MCF 10A (cell line): ENCODE results near the gene GIMAP7. TPM values are rescaled to one million over a fixed set of nuclear protein-coding genes. Genes with fewer than 3 reads are reported as not detected.

Experiments used
- BruUV-seq: library from RNA; stranded (reverse); fragments of 400-500 nt; replicated peaks from 2 replicates; lab custom pipeline; 2021; lab: Mats Ljungman, UMichigan
- CTCF ChIA-PET: fragments of 300-600 bp; sonication (Branson Sonifier 250); formaldehyde crosslinking; extraction: SDS; loops from one replicate; lab custom pipeline; 2021; ENCODE audit warnings: antibody characterized with exemption, inconsistent platforms; lab: Yijun Ruan, JAX
- POLR2A ChIA-PET: fragments of 300-600, 350-650 bp; sonication (Branson Sonifier 250); formaldehyde crosslinking; extraction: SDS; loops from one replicate; lab custom pipeline; 2020; ENCODE audit warnings: antibody characterized with exemption, inconsistent platforms; lab: Yijun Ruan, JAX
- DNase-seq: peaks from one replicate; pipeline ENCODE4 v3.0.0-alpha.2; 2018; ENCODE audit not compliant: unreplicated experiment
- H3K27ac Mint-ChIP-seq: one replicate; pipeline ENCODE4 v1.8.0; 2022; ENCODE audit warnings: mild to moderate bottlenecking, low read depth, mixed read lengths; ENCODE audit not compliant: unreplicated experiment
- H3K27me3 Mint-ChIP-seq: one replicate; pipeline ENCODE4 v1.8.0; 2022; ENCODE audit warnings: mixed read lengths; ENCODE audit not compliant: insufficient read depth, unreplicated experiment
- H3K36me3 Mint-ChIP-seq: one replicate; pipeline ENCODE4 v1.8.0; 2022; ENCODE audit warnings: mild to moderate bottlenecking, moderate library complexity, mixed read lengths; ENCODE audit not compliant: insufficient read depth, unreplicated experiment
- H3K4me1 Mint-ChIP-seq: one replicate; pipeline ENCODE4 v1.8.0; 2022; ENCODE audit warnings: mixed read lengths; ENCODE audit not compliant: insufficient read depth, unreplicated experiment
- H3K4me3 Mint-ChIP-seq: one replicate; pipeline ENCODE4 v1.8.0; 2022; ENCODE audit warnings: mild to moderate bottlenecking, moderate library complexity, mixed read lengths; ENCODE audit not compliant: unreplicated experiment
- H3K9me3 Mint-ChIP-seq: one replicate; pipeline ENCODE4 v1.8.0; 2022; ENCODE audit warnings: mixed read lengths; ENCODE audit not compliant: unreplicated experiment
- CTCF ChIP-seq: fragments of 200-600 bp; IDR thresholded peaks from one replicate; pipeline ENCODE4 v1.8.0; 2022; ENCODE audit warnings: antibody characterized with exemption, mild to moderate bottlenecking; ENCODE audit not compliant: unreplicated experiment
- intact Hi-C: fragments of 100-400 bp; cut with micrococcal nuclease; formaldehyde crosslinking; loops from 2 replicates; pipeline ENCODE4 v1.14.1; 2022
- total RNA-seq: library from RNA; stranded (reverse); gene quantifications from 2 replicates; pipeline ENCODE4 v1.2.3, GENCODE V29; 2022

The GIMAP7 gene
- total RNA-seq, 1 experiment from 2014 or later = not detected

- no peak overlapping the region for H3K27ac Mint-ChIP-seq
- CTCF ChIA-PET = no interaction called here
Measured at GRCh38 chr7:150503155-150503554, 11.5 kb upstream of the GIMAP7 start.

GRCh38 chr7:150503581-150503980, 11.1 kb upstream of the GIMAP7 start:
- Mint-ChIP-seq H3K9me3 (peaks cover 7% of the 10 kb centered on the region), H3K27ac (no peak overlapping the region), H3K36me3 (no peaks in the 10 kb centered on the region), H3K4me3 (no peak overlapping the region), H3K27me3 (no peaks in the 10 kb centered on the region), H3K4me1 (no peaks in the 10 kb centered on the region)
- TF ChIP-seq CTCF = no peak
- DNase-seq = no peak
- intact Hi-C loops = no loop called here
- ChIA-PET CTCF (no interaction called here), POLR2A (no interaction called here)
- BruUV-seq = no TSS peak

More at GRCh38 chr7:150503155-150503554, 11.5 kb upstream of the GIMAP7 start:
- Mint-ChIP-seq H3K4me3 (no peak overlapping the region), H3K4me1 (no peaks in the 10 kb centered on the region), H3K9me3 (peaks cover 7% of the 10 kb centered on the region), H3K36me3 (no peaks in the 10 kb centered on the region), H3K27me3 (peaks cover under 1% of the 10 kb centered on the region)
- TF ChIP-seq CTCF = no peak
- POLR2A ChIA-PET = no interaction called here
- no peak for DNase-seq
- BruUV-seq = no TSS peak
- intact Hi-C loops = no loop called here

GRCh38 chr7:150507947-150508602, 6.6 kb upstream of the GIMAP7 start:
- CTCF ChIA-PET = no interaction called here
- Mint-ChIP-seq H3K9me3 (no peaks in the 10 kb centered on the region), H3K27ac (no peak overlapping the region), H3K36me3 (no peaks in the 10 kb centered on the region), H3K4me3 (no peak overlapping the region), H3K27me3 (no peaks in the 10 kb centered on the region), H3K4me1 (no peaks in the 10 kb centered on the region)
- no TSS peak for BruUV-seq
- POLR2A ChIA-PET = no interaction called here
- no peak for DNase-seq
- TF ChIP-seq CTCF = no peak
- intact Hi-C loops = no loop called here

GRCh38 chr7:150511048-150511447, 3.6 kb upstream of the GIMAP7 start:
- intact Hi-C loops = no loop called here
- Mint-ChIP-seq H3K27ac (no peak overlapping the region), H3K27me3 (peaks cover under 1% of the 10 kb centered on the region), H3K36me3 (no peaks in the 10 kb centered on the region), H3K4me1 (no peaks in the 10 kb centered on the region), H3K9me3 (no peaks in the 10 kb centered on the region), H3K4me3 (no peak overlapping the region)
- TF ChIP-seq CTCF = no peak
- POLR2A ChIA-PET = no interaction called here
- no peak for DNase-seq
- CTCF ChIA-PET = interaction anchor here (0.6 kb wide), 1 partner anchor 33 kb away, joined by 3 read pairs; no protein-coding TSS in a partner anchor
- no TSS peak for BruUV-seq
